Lower leg skin (tissue), 4 donors: ENCODE results near the gene PLA2G12B. TPM values are rescaled to one million over a fixed set of nuclear protein-coding genes. Genes with fewer than 3 reads are reported as not detected.
"Not testable (repeated sequence)": the region's sequence is repeated elsewhere in the genome, so short reads cannot be mapped to it uniquely, and the experiment has no call there.

Experiments
- DNase-seq, 2 donors: peaks; one replicate each; pipeline ENCODE4 v3.0.0-alpha.2; 2019; ENCODE audit warnings: low spot score in 2 of 2
- H3K4me3 ChIP-seq: fragments of 200-600 bp; sonication (generic); 2 replicates; pipeline ENCODE4 v1.5.1; 2017; ENCODE audit warnings: mild to moderate bottlenecking, low read depth; ENCODE audit not compliant: poor library complexity, severe bottlenecking
- POLR2A ChIP-seq, 2 donors: fragments of 450-650 bp; IDR thresholded peaks; one replicate each; pipeline ENCODE4 v1.6.1; 2016 to 2017; ENCODE audit warnings: antibody characterized with exemption in 2 of 2, mild to moderate bottlenecking in 1 of 2, moderate library complexity in 1 of 2
- WGBS, 2 donors: methylation state at CpG; one replicate each; pipeline ENCODE4 v1.1.5; 2018; 5-methylcytosine and 5-hydroxymethylcytosine counted together
- intact Hi-C: fragments of 100-400 bp; cut with DNase I; formaldehyde crosslinking; loops from one replicate; pipeline ENCODE4 v1.15.0; 2023; ENCODE audit warnings: low total_unique reads
- total RNA-seq, 4 donors: library from RNA; depleted of rRNA; stranded (reverse); fragments of >200 nt; gene quantifications; one replicate each; pipeline ENCODE4 v1.1.0, GENCODE V29; 2016
- TF ChIP-seq, protein P1 (sequence below), 3 donors: fragments of 450-650 bp; IDR thresholded peaks; one replicate each; pipeline ENCODE4 v1.5.1; 2016; ENCODE audit warnings: antibody characterized with exemption in 3 of 3, mild to moderate bottlenecking in 3 of 3, moderate library complexity in 2 of 3

Gene PLA2G12B
- total RNA-seq, 4 donors from 2014 or later, result not detected

DNA sequence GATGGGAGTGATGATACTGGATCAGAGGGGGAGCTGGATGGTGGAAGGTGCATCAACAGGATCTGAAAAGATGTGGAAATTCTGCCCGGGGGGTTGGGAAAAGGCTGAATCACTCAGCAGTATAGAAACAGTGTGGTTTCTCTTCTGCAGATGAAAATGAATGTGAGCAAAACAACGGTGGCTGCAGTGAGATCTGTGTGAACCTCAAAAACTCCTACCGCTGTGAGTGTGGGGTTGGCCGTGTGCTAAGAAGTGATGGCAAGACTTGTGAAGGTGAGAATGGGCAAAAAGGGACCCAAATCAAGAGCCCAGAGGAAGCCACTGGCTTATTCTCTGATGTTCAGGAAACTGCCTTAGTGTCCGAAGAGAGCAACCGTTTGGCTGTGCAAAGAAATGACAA lies 48.2 kb downstream of the PLA2G12B start:
- intact Hi-C loops, result no loop called here
- no peak for DNase-seq
- TF ChIP-seq, protein P1, sequence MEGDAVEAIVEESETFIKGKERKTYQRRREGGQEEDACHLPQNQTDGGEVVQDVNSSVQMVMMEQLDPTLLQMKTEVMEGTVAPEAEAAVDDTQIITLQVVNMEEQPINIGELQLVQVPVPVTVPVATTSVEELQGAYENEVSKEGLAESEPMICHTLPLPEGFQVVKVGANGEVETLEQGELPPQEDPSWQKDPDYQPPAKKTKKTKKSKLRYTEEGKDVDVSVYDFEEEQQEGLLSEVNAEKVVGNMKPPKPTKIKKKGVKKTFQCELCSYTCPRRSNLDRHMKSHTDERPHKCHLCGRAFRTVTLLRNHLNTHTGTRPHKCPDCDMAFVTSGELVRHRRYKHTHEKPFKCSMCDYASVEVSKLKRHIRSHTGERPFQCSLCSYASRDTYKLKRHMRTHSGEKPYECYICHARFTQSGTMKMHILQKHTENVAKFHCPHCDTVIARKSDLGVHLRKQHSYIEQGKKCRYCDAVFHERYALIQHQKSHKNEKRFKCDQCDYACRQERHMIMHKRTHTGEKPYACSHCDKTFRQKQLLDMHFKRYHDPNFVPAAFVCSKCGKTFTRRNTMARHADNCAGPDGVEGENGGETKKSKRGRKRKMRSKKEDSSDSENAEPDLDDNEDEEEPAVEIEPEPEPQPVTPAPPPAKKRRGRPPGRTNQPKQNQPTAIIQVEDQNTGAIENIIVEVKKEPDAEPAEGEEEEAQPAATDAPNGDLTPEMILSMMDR (IDR thresholded peaks at IDR 0.05), result no peak
- TF ChIP-seq POLR2A (IDR thresholded peaks at IDR 0.05), result no peak
- 87 to 88% methylated on average over 6 of the region's 6 CpGs for WGBS, 2 donors
- H3K4me3 ChIP-seq, result no peak overlapping the region

DNA sequence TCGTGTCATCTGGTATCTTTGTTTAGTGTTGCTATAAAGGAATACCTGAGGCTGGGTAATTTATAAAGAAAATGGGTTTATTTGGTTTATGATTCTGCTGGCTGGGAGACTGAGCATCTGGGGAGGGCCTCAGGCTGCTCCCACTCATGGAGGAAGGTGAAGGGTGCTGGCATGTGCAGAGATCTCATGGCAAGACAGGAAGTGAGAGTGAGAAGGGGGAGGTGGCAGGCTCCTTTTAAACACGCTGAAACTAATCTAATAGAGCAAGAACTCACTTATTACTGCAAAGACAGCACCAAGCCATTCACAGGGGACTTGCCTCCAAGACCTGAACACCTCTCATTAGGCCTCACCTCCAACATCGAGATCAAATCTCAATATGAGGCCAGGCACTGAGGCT lies 49.8 kb downstream of the PLA2G12B start:
- TF ChIP-seq, protein P1 (IDR thresholded peaks at IDR 0.05), result no peak
- TF ChIP-seq POLR2A (IDR thresholded peaks at IDR 0.05), result no peak
- DNase-seq, result no peak
- 83 to 84% methylated on average over 3 of the region's 3 CpGs for WGBS, 2 donors
- intact Hi-C loops, result no loop called here
- H3K4me3 ChIP-seq, result no peak overlapping the region

GRCh38 chr10:72903941-72904446 lies 50.6 kb downstream of the PLA2G12B start:
- WGBS, 2 donors, result 91% methylated on average over 15 of the region's 15 CpGs
- intact Hi-C loops, DNase-seq, H3K4me3 ChIP-seq: not testable (repeated sequence)

- H3K4me3 ChIP-seq, result no peak overlapping the region
- no peak for TF ChIP-seq POLR2A (IDR thresholded peaks at IDR 0.05)
- TF ChIP-seq, protein P1 (IDR thresholded peaks at IDR 0.05), result no peak
- no peak for DNase-seq
- intact Hi-C loops, result no loop called here
- WGBS, 2 donors, result 85 to 93% methylated on average over 1 of the region's 1 CpG
Observed at GRCh38 chr10:72899545-72899944, 55.1 kb downstream of the PLA2G12B start.

GRCh38 chr10:72898616-72899015 lies 56.0 kb downstream of the PLA2G12B start:
- no peak for DNase-seq
- intact Hi-C loops, result no loop called here
- TF ChIP-seq, protein P1 (IDR thresholded peaks at IDR 0.05), result no peak
- TF ChIP-seq POLR2A (IDR thresholded peaks at IDR 0.05), result no peak
- H3K4me3 ChIP-seq, result no peak overlapping the region
- 78 to 83% methylated on average over 10 of the region's 10 CpGs for WGBS, 2 donors

- H3K4me3 ChIP-seq, result no peak overlapping the region
- 76 to 77% methylated on average over 11 of the region's 11 CpGs for WGBS, 2 donors
- no peak for TF ChIP-seq POLR2A (IDR thresholded peaks at IDR 0.05)
- TF ChIP-seq, protein P1 (IDR thresholded peaks at IDR 0.05), result no peak
- intact Hi-C loops, result no loop called here
- no peak for DNase-seq
Observed at GRCh38 chr10:72895236-72895850, 59.3 kb downstream of the PLA2G12B start.
